HUES6 (cell line): Measurements from ENCODE around the gene BCS1L.

ENCODE experiments used
- H3K27ac ChIP-seq: 2 replicates; pipeline ENCODE4 v1.7.0; 2013; ENCODE audit warnings: low read depth, mild to moderate bottlenecking, low read length, inconsistent platforms
- H3K27me3 ChIP-seq: 2 replicates; pipeline ENCODE4 v1.6.1; 2013; ENCODE audit warnings: low read length; ENCODE audit not compliant: control insufficient read depth, insufficient read depth
- H3K36me3 ChIP-seq: 2 replicates; pipeline ENCODE4 v1.6.1; 2013; ENCODE audit warnings: low read length; ENCODE audit not compliant: control insufficient read depth, insufficient read depth
- H3K4me1 ChIP-seq: 2 replicates; pipeline ENCODE4 v1.6.1; 2013; ENCODE audit warnings: low read length; ENCODE audit not compliant: control insufficient read depth, insufficient read depth
- H3K4me3 ChIP-seq: 2 replicates; pipeline ENCODE4 v1.5.1; 2013; ENCODE audit warnings: low read depth, low read length
- H3K9ac ChIP-seq: one replicate; pipeline ENCODE4 v1.6.1; 2013; ENCODE audit warnings: mild to moderate bottlenecking, low read length
- H3K9me3 ChIP-seq: 2 replicates; pipeline ENCODE4 v1.6.1; 2013; ENCODE audit warnings: low read depth, low read length; ENCODE audit not compliant: control insufficient read depth, insufficient read depth

Gene BCS1L

DNA sequence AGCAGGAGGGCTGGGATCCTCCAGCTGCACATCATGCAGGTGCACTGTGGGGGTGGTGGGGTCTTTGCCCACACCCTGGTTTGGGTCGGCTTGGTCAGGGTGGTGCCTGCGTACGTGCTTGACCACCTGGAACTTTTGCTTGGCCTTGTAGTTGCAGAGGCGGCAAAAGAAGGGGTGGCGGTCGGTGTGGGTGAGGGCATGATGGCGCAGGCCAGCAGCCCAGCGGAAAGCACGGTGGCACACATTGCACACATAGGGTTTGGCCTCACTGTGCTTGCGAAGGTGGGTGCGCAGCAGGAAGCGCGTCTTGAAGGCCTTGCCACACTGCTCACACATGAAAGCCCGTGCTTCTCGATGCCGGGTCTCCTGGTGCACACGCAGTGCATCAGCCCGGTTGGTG is 21.1 kb upstream of the BCS1L start:
- H3K9ac ChIP-seq = no peak overlapping the region
- no peak overlapping the region for H3K27ac ChIP-seq
- no peak overlapping the region for H3K4me3 ChIP-seq
- no peaks in the 10 kb centered on the region for H3K9me3 ChIP-seq
- no peaks in the 10 kb centered on the region for H3K4me1 ChIP-seq
- H3K36me3 ChIP-seq = peaks cover 95% of the 10 kb centered on the region
- no peaks in the 10 kb centered on the region for H3K27me3 ChIP-seq

DNA sequence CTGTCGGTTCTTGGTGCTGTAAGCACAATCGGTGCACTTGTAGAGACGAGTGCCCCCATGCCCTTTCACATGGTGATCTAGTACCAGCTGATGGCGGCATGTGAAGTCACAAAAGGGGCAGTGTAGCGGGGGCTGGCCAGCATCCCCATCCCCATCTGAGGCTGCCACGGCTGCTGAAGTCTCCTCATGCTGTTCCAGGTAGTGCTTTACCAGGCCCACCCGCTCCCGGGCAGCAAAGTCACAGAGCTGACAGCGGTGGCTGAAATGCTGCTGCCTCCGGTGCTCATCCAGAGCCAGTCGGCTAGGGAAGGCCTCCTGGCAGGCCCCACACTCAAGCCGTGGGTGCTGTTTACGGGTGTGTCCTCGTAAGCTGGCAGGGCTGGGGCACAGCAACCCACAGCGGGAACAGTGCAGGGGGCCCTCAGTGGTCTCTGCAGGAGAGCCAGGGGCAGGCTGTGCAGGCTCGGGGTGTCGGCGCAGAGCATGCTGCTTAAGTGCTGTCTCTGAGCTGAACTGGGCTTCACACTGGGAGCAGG is 17.3 kb upstream of the BCS1L start:
- H3K36me3 ChIP-seq = peaks cover 92% of the 10 kb centered on the region
- no peak overlapping the region for H3K4me3 ChIP-seq
- H3K27me3 ChIP-seq = no peaks in the 10 kb centered on the region
- no peaks in the 10 kb centered on the region for H3K9me3 ChIP-seq
- no peaks in the 10 kb centered on the region for H3K4me1 ChIP-seq
- no peak overlapping the region for H3K27ac ChIP-seq
- no peak overlapping the region for H3K9ac ChIP-seq

DNA sequence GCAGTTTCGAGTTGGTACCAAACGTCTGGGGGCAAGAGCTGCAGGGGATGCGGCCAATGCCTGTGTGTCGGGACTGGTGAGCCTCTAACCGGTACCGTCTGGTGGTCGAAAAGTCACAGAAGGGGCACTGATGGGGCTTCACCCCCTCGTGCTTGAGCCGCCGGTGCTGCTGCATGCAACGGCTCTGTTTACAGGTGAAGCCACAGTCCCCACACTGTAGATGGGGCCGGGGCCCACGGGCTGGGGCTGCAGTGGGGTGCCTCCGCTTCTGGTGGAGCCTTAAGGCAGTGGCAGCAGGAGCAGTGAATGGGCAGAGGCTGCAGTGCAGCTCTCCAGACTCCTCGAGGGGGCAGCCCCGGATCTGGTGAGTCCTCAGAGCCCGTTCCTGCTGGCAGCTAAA is 16.7 kb upstream of the BCS1L start:
- Histone ChIP-seq H3K9me3 (no peaks in the 10 kb centered on the region), H3K4me1 (no peaks in the 10 kb centered on the region), H3K36me3 (peaks cover 91% of the 10 kb centered on the region), H3K27me3 (no peaks in the 10 kb centered on the region), H3K27ac (no peak overlapping the region), H3K4me3 (no peak overlapping the region), H3K9ac (no peak overlapping the region)

DNA sequence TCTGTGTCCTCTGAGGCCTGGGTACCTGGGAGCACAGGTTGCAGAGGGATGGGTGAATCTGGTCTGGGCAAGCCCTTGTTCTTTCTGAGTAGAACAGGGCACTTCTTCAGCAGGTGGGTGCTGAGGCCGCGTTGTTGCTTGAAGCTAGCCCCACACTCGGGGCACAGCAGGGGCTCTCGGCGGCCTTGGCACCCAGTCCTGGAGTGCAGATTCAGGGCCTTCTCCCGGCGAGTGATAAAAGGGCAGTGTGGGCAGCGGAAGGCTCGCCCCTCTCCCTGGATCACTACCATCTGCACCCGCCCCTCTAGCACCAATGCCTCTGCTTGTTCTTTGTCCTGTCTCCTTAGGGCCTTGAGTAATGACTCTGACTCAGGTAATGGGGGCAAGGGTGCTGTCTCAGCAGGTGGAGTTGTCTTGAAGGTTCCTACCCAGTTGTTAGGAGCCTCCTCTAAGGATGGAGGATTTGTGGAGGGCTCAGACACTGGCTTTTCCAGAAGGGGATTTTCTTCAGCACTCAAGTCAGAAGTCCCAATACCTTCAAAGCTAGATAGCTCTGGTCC is 15.7 kb upstream of the BCS1L start:
- Histone ChIP-seq H3K27ac (no peak overlapping the region), H3K9me3 (no peaks in the 10 kb centered on the region), H3K36me3 (peaks cover 91% of the 10 kb centered on the region), H3K4me1 (no peaks in the 10 kb centered on the region), H3K27me3 (no peaks in the 10 kb centered on the region), H3K9ac (no peak overlapping the region), H3K4me3 (no peak overlapping the region)

DNA sequence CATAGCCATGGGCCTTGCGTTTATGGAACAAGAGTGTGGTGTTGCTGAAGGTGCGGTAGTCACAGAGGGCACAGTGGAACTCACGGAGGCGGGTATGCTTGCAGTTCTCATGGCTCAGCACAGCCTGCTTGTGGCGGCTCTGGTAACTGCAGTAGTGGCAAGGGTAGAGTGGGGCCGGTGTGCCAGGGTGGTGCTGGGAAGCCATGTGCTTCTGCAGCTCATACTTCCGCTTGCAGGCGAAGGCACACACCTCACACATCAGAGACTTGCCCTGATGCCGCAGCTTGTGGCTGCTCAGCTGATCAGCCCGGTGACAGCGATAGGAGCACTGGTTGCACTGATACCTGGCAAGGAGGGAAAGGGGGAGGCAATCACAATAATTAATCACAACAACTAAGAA is 14.8 kb upstream of the BCS1L start:
- H3K9me3 ChIP-seq = no peaks in the 10 kb centered on the region
- H3K4me1 ChIP-seq = no peaks in the 10 kb centered on the region
- no peak overlapping the region for H3K4me3 ChIP-seq
- no peak overlapping the region for H3K27ac ChIP-seq
- H3K36me3 ChIP-seq = peaks cover 92% of the 10 kb centered on the region
- no peak overlapping the region for H3K9ac ChIP-seq
- H3K27me3 ChIP-seq = no peaks in the 10 kb centered on the region

DNA sequence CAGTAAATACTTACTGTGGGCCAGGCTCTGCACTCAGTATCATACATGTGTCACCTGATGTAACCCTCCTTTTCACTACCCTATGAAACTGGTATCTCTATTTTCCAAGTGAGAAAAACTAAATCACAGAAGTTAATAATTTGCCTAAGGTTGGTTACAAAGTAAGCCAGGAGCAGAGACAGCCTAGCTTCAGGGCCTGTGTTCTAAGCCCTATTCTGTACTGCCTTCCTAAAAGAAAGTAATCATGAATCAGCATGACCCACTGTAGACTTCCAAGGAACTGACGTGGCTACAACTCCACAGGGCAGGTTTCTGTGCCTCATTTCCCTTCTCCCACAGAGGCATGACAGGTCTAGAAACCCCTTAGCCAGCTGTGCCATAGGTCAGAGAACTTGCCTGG is 14.4 kb upstream of the BCS1L start:
- H3K27me3 ChIP-seq = no peaks in the 10 kb centered on the region
- H3K4me3 ChIP-seq = no peak overlapping the region
- H3K4me1 ChIP-seq = no peaks in the 10 kb centered on the region
- no peak overlapping the region for H3K9ac ChIP-seq
- peaks cover 93% of the 10 kb centered on the region for H3K36me3 ChIP-seq
- no peak overlapping the region for H3K27ac ChIP-seq
- no peaks in the 10 kb centered on the region for H3K9me3 ChIP-seq

DNA sequence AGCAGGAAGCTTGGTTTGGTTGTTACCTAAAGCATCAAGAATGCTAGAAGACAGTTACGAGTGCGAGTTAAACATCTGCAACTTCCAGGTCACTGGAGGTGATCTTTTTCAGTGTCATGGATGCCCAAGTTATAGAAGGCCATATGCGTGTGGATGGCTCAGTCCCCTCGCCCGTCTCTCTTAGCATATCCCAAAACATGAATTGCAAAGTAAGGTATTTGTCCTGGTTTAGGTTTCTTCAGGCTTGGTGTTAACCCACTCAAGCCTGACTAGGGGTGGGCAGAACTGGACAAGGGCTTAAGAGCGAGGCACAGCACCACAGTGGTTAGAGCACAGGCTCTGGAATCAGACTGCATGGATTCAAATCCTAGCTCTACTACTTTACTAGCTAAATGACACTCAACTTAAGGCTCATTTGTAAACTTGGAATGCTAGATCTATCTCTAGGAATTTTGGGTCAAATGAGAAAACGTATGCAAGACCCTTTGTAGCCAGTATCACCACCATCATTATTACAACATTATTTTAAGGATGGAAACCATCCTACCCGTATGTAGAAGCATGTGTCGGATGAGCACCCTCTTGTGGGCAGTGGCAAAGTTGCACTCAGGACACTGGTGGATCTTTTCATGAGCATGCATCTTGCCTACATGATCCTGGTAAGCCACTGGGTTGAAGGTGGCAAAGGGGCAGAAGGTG is 11.2 kb upstream of the BCS1L start:
- Histone ChIP-seq H3K9me3 (no peaks in the 10 kb centered on the region), H3K27me3 (no peaks in the 10 kb centered on the region), H3K36me3 (peaks cover 92% of the 10 kb centered on the region), H3K9ac (no peak overlapping the region), H3K4me3 (no peak overlapping the region), H3K27ac (no peak overlapping the region), H3K4me1 (no peaks in the 10 kb centered on the region)

DNA sequence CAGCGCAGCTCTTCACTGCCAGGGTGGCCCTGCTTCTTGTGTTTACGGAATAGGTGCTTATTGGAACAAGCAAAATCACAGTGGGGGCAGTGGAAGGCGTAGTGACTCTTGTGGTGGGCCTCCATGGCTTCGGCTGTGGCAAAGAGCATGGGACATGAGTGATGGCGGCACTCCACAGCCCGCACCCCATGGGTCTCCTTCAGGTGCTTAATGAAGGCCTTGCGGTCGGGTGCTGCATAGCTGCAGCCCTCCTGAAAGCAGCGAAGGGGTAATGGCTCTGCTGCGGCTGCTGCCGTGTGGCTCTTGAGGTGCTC is 10.7 kb upstream of the BCS1L start:
- H3K4me3 ChIP-seq = no peak overlapping the region
- H3K27me3 ChIP-seq = no peaks in the 10 kb centered on the region
- no peak overlapping the region for H3K9ac ChIP-seq

DNA sequence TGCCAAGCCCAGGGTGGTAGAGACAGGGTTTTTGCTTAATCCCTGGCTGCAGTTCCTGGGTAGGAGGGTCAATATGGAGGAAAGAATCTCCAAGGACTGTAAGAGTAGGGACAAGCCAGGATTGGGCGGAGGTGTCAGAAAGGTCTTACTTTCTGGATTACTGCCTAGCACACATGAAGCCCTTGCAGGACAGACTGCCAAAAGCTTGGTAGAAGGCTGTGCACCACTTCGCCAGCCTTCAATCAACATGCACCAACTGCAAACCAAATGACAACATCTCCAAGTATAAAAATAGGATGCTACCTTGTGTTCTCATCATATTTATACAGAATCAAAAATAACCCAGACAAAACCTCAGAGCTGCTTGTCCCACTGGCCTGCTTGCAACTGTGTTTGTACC is 3.7 kb upstream of the BCS1L start:
- peaks cover 56% of the 10 kb centered on the region for H3K36me3 ChIP-seq
- H3K9ac ChIP-seq = no peak overlapping the region
- H3K27me3 ChIP-seq = no peaks in the 10 kb centered on the region
- H3K4me3 ChIP-seq = no peak overlapping the region
- no peaks in the 10 kb centered on the region for H3K9me3 ChIP-seq
- H3K27ac ChIP-seq = no peak overlapping the region
- no peaks in the 10 kb centered on the region; the same call in 1 of the 2 replicates for H3K4me1 ChIP-seq

More for the DNA sequence above, 10.7 kb upstream of the BCS1L start:
- H3K9me3 ChIP-seq = no peaks in the 10 kb centered on the region
- peaks cover 90% of the 10 kb centered on the region for H3K36me3 ChIP-seq
- H3K27ac ChIP-seq = no peak overlapping the region
- H3K4me1 ChIP-seq = no peaks in the 10 kb centered on the region

DNA sequence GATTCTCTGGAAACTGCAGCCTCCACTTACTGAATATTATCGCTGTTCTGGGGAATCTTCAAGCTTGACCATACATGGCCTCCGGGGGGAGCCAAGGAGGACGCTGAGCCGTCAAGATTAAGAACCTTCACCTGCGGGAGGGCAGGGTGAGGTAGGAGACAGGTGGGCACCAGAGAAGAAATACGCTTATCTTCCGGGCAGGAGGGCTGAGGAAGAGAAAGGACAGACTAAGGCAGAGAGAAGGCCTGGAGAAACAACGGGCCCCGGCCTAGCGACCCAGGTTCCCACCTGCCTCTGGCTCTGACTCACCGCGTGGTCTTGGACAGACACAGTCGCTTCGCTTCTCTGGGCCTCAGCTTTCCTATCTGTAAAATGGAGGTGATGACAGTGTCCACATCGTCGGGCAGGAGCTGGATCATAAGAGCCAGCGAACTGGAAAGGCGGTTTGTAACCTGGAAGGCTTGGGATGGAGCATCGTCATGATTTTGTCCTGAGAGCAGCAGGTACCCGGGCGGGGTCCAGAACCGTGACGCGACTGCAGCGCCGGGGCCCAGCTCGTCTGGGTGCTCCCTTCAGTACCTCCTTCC is 719 bp upstream of the BCS1L start:
- peak overlapping the region; percentile 92 for H3K4me3 ChIP-seq
- H3K9me3 ChIP-seq = no peaks in the 10 kb centered on the region
- no peaks in the 10 kb centered on the region for H3K27me3 ChIP-seq
- peak overlapping the region; percentile 93 for H3K9ac ChIP-seq
- peak overlapping the region; percentile 74; the same call in 1 of the 2 replicates for H3K27ac ChIP-seq
- peaks cover 55% of the 10 kb centered on the region for H3K36me3 ChIP-seq
- H3K4me1 ChIP-seq = no peaks in the 10 kb centered on the region; the same call in 1 of the 2 replicates

DNA sequence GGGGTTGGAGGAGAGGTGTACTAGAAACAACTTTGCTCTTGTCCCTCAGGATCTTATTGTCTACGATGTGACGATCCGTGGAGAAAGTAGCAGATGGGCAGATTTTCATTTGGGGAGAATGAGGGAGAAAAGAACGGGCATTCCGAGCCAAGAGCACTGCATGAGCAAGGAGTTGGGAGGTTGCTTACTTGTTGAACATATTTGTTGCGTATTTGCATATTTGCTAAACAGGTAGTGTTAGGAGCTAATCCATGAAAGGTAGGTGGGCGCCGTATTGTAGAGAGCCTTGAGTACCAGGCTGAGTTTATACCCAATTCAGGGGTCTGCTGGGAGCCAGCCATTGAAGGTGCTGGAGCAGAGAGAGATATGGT is 490 bp downstream of the BCS1L start:
- Histone ChIP-seq H3K9ac (peak overlapping the region; percentile 93), H3K27me3 (no peaks in the 10 kb centered on the region), H3K9me3 (no peaks in the 10 kb centered on the region), H3K4me1 (no peaks in the 10 kb centered on the region; the same call in 1 of the 2 replicates), H3K4me3 (peak overlapping the region; percentile 92), H3K27ac (no peak overlapping the region), H3K36me3 (peaks cover 56% of the 10 kb centered on the region)
